Endothelial cell of umbilical vein (primary cell): ENCODE data around the gene CELF2. TPM values are rescaled to one million over a fixed set of nuclear protein-coding genes. Genes with fewer than 3 reads are reported as not detected.

Source experiments
- BruUV-seq: library from RNA; stranded (reverse); fragments of 400-500 nt; replicated peaks from 2 replicates; lab custom pipeline; 2021; lab: Mats Ljungman, UMichigan
- CTCF ChIA-PET: fragments of 300-600, 350-600 bp; sonication (Branson Sonifier 250); formaldehyde crosslinking; loops from one replicate; lab custom pipeline; 2021; ENCODE audit warnings: antibody characterized with exemption, inconsistent platforms; lab: Charles Lee
- POLR2A ChIA-PET: fragments of 300-600, 350-600 bp; sonication (Branson Sonifier 250); formaldehyde crosslinking; loops from one replicate; lab custom pipeline; 2021; ENCODE audit warnings: antibody characterized with exemption, inconsistent platforms; lab: Charles Lee
- DNase-seq: peaks from one replicate; pipeline ENCODE4 v3.0.0-alpha.2; 2011; ENCODE audit warnings: low read depth, low spot score
- FAIRE-seq: peaks from 2 replicates; lab custom pipeline; 2011; peaks lifted over from hg19 to GRCh38; lab: Jason Lieb, UNC
- H2AFZ ChIP-seq: 2 replicates; pipeline ENCODE4 v1.6.0; 2012; ENCODE audit warnings: low read depth, low read length, control low read depth, inconsistent platforms
- H3K27ac ChIP-seq: 2 replicates; pipeline ENCODE4 v1.5.1; 2011; ENCODE audit warnings: low read depth, mild to moderate bottlenecking, control low read depth, low read length, moderate library complexity; ENCODE audit not compliant: insufficient read depth
- H3K27me3 ChIP-seq, 2 experiments: 2 replicates each; pipeline versions ENCODE4 v1.6.0 to v1.6.1; 2011; ENCODE audit warnings: low read length in 2 of 2, mixed read lengths in 1 of 2; ENCODE audit not compliant: control insufficient read depth in 2 of 2, insufficient read depth in 2 of 2
- H3K36me3 ChIP-seq, 2 experiments: 2 replicates in 1 of 2; 3 replicates in 1 of 2; pipeline ENCODE4 v1.5.1; 2011; ENCODE audit warnings: low read length in 2 of 2, mild to moderate bottlenecking in 1 of 2, moderate library complexity in 1 of 2; ENCODE audit not compliant: control insufficient read depth in 2 of 2, insufficient read depth in 2 of 2; ENCODE audit errors: extremely low read depth in 1 of 2
- H3K4me1 ChIP-seq: 3 replicates; pipeline ENCODE4 v1.5.1; 2011; ENCODE audit warnings: mild to moderate bottlenecking, low read length; ENCODE audit not compliant: control insufficient read depth, insufficient read depth; ENCODE audit errors: extremely low read depth
- H3K4me2 ChIP-seq: 2 replicates; pipeline ENCODE4 v1.6.1; 2011; ENCODE audit warnings: low read length, control low read depth, mixed read lengths; ENCODE audit not compliant: insufficient read depth
- H3K4me3 ChIP-seq, 3 experiments: fragments of 200-600 bp in 1 of 3; sonication (generic), shearing (Covaris generic) in 1 of 3; replicated peaks in 1 of 3; 2 replicates each; pipeline ENCODE4 v1.5.1; 2011 to 2016; ENCODE audit warnings: control low read depth in 3 of 3, low read length in 3 of 3, mild to moderate bottlenecking in 2 of 3, inconsistent platforms in 1 of 3, low read depth in 1 of 3, moderate library complexity in 1 of 3; ENCODE audit not compliant: insufficient read depth in 1 of 3
- H3K79me2 ChIP-seq: 2 replicates; pipeline ENCODE4 v1.6.0; 2012; ENCODE audit warnings: low read length, inconsistent platforms; ENCODE audit not compliant: control insufficient read depth, insufficient read depth
- H3K9ac ChIP-seq: replicated peaks from 2 replicates; pipeline ENCODE3; 2011; ENCODE audit warnings: low read length, control low read depth; ENCODE audit not compliant: insufficient read depth; ENCODE audit errors: extremely low read depth
- H3K9me1 ChIP-seq: replicated peaks from 3 replicates; pipeline ENCODE4 v1.6.0; 2011; ENCODE audit warnings: mild to moderate bottlenecking, low read length; ENCODE audit not compliant: control insufficient read depth, insufficient read depth; ENCODE audit errors: extremely low read depth
- H3K9me3 ChIP-seq: replicated peaks from 2 replicates; pipeline ENCODE4 v1.5.1; 2012; ENCODE audit warnings: low read length, inconsistent platforms; ENCODE audit not compliant: control insufficient read depth, insufficient read depth
- H4K20me1 ChIP-seq: replicated peaks from 2 replicates; pipeline ENCODE3; 2011; ENCODE audit warnings: mild to moderate bottlenecking, low read length; ENCODE audit not compliant: control insufficient read depth, insufficient read depth; ENCODE audit errors: extremely low read depth
- EZH2 ChIP-seq: IDR thresholded peaks from 2 replicates; pipeline ENCODE4 v1.6.1; 2012; ENCODE audit warnings: borderline replicate concordance, low read depth, mild to moderate bottlenecking, moderate library complexity, low read length, inconsistent platforms; ENCODE audit not compliant: severe bottlenecking
- FOS ChIP-seq: IDR thresholded peaks from 2 replicates; pipeline ENCODE4 v1.6.1; 2011; ENCODE audit warnings: mild to moderate bottlenecking, low read length, moderate library complexity, borderline replicate concordance; ENCODE audit not compliant: insufficient read depth
- GATA2 ChIP-seq: IDR thresholded peaks from 2 replicates; pipeline ENCODE4 v1.7.0; 2011; ENCODE audit warnings: low read depth, mild to moderate bottlenecking, moderate library complexity, mixed read lengths, low read length; ENCODE audit not compliant: insufficient read length, insufficient read depth
- JUN ChIP-seq: IDR thresholded peaks from 2 replicates; pipeline ENCODE4 v1.6.1; 2011; ENCODE audit warnings: borderline replicate concordance, low read depth; ENCODE audit not compliant: insufficient read length, insufficient read depth
- MYC ChIP-seq: IDR thresholded peaks from one replicate; pipeline ENCODE4 v1.6.1; 2011; ENCODE audit warnings: mild to moderate bottlenecking, low read depth, low read length
- POLR2A ChIP-seq: IDR thresholded peaks from 2 replicates; pipeline ENCODE4 v1.6.1; 2012; ENCODE audit warnings: low read depth, mild to moderate bottlenecking, control low read depth, low read length
- POLR2AphosphoS5 ChIP-seq: IDR thresholded peaks from 2 replicates; pipeline ENCODE4 v1.6.1; 2012; ENCODE audit warnings: low read depth, mild to moderate bottlenecking, control low read depth, low read length, moderate library complexity; ENCODE audit not compliant: insufficient read depth
- dilution Hi-C: fragments of 300-500 bp; cut with MboI; formaldehyde crosslinking; loops from one replicate; pipeline ENCODE4 v1.15.0; 2019; ENCODE audit warnings: low sequenced_read_pairs; ENCODE audit not compliant: extremely low pct_ligation_motif_present
- intact Hi-C: fragments of 100-400 bp; cut with micrococcal nuclease; formaldehyde crosslinking; loops from one replicate; pipeline ENCODE4 v1.10.0; 2022
- polyA plus RNA-seq, 4 experiments: library from polyadenylated mRNA; depleted of rRNA in 3 of 4; stranded (reverse) in 3 of 4; unstranded in 1 of 4; fragments of >200 nt; gene quantifications; 2 replicates each; pipeline versions ENCODE4 v1.2.1 to v1.2.3, GENCODE V29; 2011 to 2012; ENCODE audit warnings: missing spikeins in 1 of 4
- total RNA-seq: library from RNA; stranded (reverse); gene quantifications from 2 replicates; pipeline ENCODE4 v1.2.3, GENCODE V29; 2021
- TF ChIP-seq, protein P1 (sequence below), 2 donors: IDR thresholded peaks; 1 replicate in 1 of 2; 2 replicates in 1 of 2; pipeline ENCODE4 v1.5.1; 2011; ENCODE audit warnings: low read length in 2 of 2, mild to moderate bottlenecking in 2 of 2, moderate library complexity in 2 of 2, control low read depth in 1 of 2, inconsistent platforms in 1 of 2, low read depth in 1 of 2; ENCODE audit not compliant: insufficient read depth in 1 of 2; ENCODE audit errors: extremely low read depth in 1 of 2
- TF ChIP-seq, protein P2 (sequence below): IDR thresholded peaks from 2 replicates; pipeline ENCODE4 v1.6.1; 2011; ENCODE audit not compliant: insufficient read depth, insufficient read length

Gene CELF2
- total and polyA plus RNA-seq, 2 donors (not counting 3 experiments of a cell fraction or from before 2014, with no cell fraction given) = 21.6 to 42.6 TPM

DNA sequence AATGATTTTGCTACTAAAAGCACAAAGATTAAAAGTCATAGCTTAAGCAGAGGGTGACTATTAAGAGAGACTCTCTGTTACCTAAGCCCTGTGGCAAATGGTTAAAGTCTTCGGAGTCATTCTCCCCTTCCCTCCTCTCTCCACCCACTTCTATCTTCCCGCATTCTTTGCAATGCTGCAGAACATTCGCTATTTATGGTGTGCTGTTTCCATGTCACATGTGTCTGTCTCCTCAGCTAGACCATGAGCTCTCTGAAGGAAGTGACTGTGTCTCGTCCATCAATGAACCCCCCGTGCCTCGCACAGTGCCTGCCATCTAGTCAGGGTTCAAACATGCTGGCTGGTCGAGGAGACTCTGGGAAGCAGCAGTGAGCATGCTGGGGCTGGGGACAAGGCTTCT lies 321.3 kb downstream of the CELF2 start:
- Histone ChIP-seq H3K9me3 (no peaks in the 10 kb centered on the region), H3K9me1 (no peaks in the 10 kb centered on the region), H3K27ac (no peak overlapping the region), H3K79me2 (no peaks in the 10 kb centered on the region), H4K20me1 (no peaks in the 10 kb centered on the region), H3K4me3 (no peak overlapping the region), H3K9ac (no peak overlapping the region), H3K27me3 (peaks cover 0 to 2% of the 10 kb centered on the region in 2 experiments), H3K4me2 (no peak overlapping the region), H2AFZ (no peak overlapping the region), H3K36me3 (no peaks in the 10 kb centered on the region), H3K4me1 (no peaks in the 10 kb centered on the region)
- DNase-seq (no peak), FAIRE-seq (no peak)
- intact Hi-C loops = no loop called here
- ChIA-PET POLR2A (no interaction called here), CTCF (no interaction called here)
- TF ChIP-seq EZH2 = no peak
- no peak for TF ChIP-seq POLR2AphosphoS5
- TF ChIP-seq JUN = no peak
- TF ChIP-seq, protein P1, sequence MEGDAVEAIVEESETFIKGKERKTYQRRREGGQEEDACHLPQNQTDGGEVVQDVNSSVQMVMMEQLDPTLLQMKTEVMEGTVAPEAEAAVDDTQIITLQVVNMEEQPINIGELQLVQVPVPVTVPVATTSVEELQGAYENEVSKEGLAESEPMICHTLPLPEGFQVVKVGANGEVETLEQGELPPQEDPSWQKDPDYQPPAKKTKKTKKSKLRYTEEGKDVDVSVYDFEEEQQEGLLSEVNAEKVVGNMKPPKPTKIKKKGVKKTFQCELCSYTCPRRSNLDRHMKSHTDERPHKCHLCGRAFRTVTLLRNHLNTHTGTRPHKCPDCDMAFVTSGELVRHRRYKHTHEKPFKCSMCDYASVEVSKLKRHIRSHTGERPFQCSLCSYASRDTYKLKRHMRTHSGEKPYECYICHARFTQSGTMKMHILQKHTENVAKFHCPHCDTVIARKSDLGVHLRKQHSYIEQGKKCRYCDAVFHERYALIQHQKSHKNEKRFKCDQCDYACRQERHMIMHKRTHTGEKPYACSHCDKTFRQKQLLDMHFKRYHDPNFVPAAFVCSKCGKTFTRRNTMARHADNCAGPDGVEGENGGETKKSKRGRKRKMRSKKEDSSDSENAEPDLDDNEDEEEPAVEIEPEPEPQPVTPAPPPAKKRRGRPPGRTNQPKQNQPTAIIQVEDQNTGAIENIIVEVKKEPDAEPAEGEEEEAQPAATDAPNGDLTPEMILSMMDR (IDR thresholded peaks at IDR 0.05; ENCODE audit: extremely low read depth in 1 of 2, insufficient read depth in 1 of 2, low read depth in 1 of 2, low read length in 2 of 2) = no peak
- no peak for TF ChIP-seq MYC
- TF ChIP-seq GATA2 = no peak
- TF ChIP-seq FOS = no peak
- TF ChIP-seq, protein P2, sequence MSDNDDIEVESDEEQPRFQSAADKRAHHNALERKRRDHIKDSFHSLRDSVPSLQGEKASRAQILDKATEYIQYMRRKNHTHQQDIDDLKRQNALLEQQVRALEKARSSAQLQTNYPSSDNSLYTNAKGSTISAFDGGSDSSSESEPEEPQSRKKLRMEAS = no peak
- TF ChIP-seq POLR2A = no peak
- BruUV-seq = no TSS peak
- dilution Hi-C loops = no loop called here
